H1 (cell line): ENCODE measurements around the gene FFAR2. TPM values are rescaled to one million over a fixed set of nuclear protein-coding genes. Genes with fewer than 3 reads are reported as not detected.

Experiments
- CTCF ChIA-PET: fragments of 300-600 bp; sonication (Branson Sonifier 250); formaldehyde crosslinking; loops from one replicate; lab custom pipeline; 2021; ENCODE audit not compliant: partially characterized antibody; lab: Charles Lee
- POLR2A ChIA-PET: fragments of 300-600 bp; sonication (Branson Sonifier 250); formaldehyde crosslinking; loops from one replicate; lab custom pipeline; 2021; ENCODE audit warnings: inconsistent platforms; ENCODE audit not compliant: partially characterized antibody; lab: Charles Lee
- DNase-seq, 2 experiments: peaks; one replicate each; pipeline versions ENCODE4 v3.0.0 to v3.0.0-alpha.2; 2010 to 2022; ENCODE audit warnings: low spot score in 2 of 2, low read depth in 1 of 2, mixed read lengths in 1 of 2
- FAIRE-seq: peaks from 2 replicates; lab custom pipeline; 2011; peaks lifted over from hg19 to GRCh38; lab: Jason Lieb, UNC
- H2AFZ ChIP-seq: 2 replicates; pipeline ENCODE4 v1.8.1; 2012; ENCODE audit warnings: low read length, inconsistent platforms
- H2AK5ac ChIP-seq: 2 replicates; pipeline ENCODE4 v1.6.1; 2013; ENCODE audit warnings: low read depth, low read length
- H2BK120ac ChIP-seq: replicated peaks from 2 replicates; pipeline ENCODE3; 2013; ENCODE audit warnings: low read depth, low read length, inconsistent platforms
- H2BK12ac ChIP-seq: 2 replicates; pipeline ENCODE4 v1.6.1; 2013; ENCODE audit warnings: low read depth, low read length
- H2BK15ac ChIP-seq: 2 replicates; pipeline ENCODE4 v1.6.1; 2013; ENCODE audit warnings: low read length
- H2BK20ac ChIP-seq: 2 replicates; pipeline ENCODE4 v1.6.1; 2013; ENCODE audit warnings: low read length
- H2BK5ac ChIP-seq: 2 replicates; pipeline ENCODE4 v1.6.1; 2013; ENCODE audit warnings: low read depth, low read length
- H3K14ac ChIP-seq: 2 replicates; pipeline ENCODE4 v1.6.1; 2013; ENCODE audit warnings: inconsistent platforms; ENCODE audit not compliant: insufficient read length
- H3K18ac ChIP-seq: 2 replicates; pipeline ENCODE4 v1.6.1; 2013; ENCODE audit warnings: low read length; ENCODE audit errors: extremely low read depth
- H3K23ac ChIP-seq: 2 replicates; pipeline ENCODE4 v1.6.1; 2013; ENCODE audit warnings: inconsistent platforms; ENCODE audit not compliant: insufficient read length
- H3K23me2 ChIP-seq: 2 replicates; pipeline ENCODE4 v1.6.1; 2013; ENCODE audit warnings: low read depth, low read length
- H3K27ac ChIP-seq: 2 replicates; pipeline ENCODE4 v1.6.1; 2011; ENCODE audit warnings: low read depth, low read length, inconsistent platforms
- H3K27me3 ChIP-seq, 4 experiments: replicated peaks in 1 of 4; 1 replicate in 1 of 4; 2 replicates in 3 of 4; pipeline versions ENCODE4 v1.6.1 to v1.8.1; 2011 to 2013; ENCODE audit warnings: low read length in 3 of 4, mild to moderate bottlenecking in 3 of 4, inconsistent platforms in 2 of 4, mixed read lengths in 2 of 4, moderate library complexity in 1 of 4; ENCODE audit not compliant: control insufficient read depth in 3 of 4, insufficient read depth in 3 of 4; ENCODE audit errors: extremely low read depth in 1 of 4
- H3K36me3 ChIP-seq, 4 experiments: 2 replicates each; pipeline versions ENCODE4 v1.6.1 to v1.8.1; 2011 to 2013; ENCODE audit warnings: mild to moderate bottlenecking in 4 of 4, low read length in 3 of 4, moderate library complexity in 2 of 4, control low read depth in 1 of 4, inconsistent platforms in 1 of 4; ENCODE audit not compliant: insufficient read depth in 4 of 4, control insufficient read depth in 2 of 4
- H3K4ac ChIP-seq: replicated peaks from 2 replicates; pipeline ENCODE3; 2013; ENCODE audit warnings: low read length, low read depth, mixed read lengths, inconsistent platforms; ENCODE audit not compliant: insufficient read length
- H3K4me1 ChIP-seq, 4 experiments: replicated peaks in 1 of 4; 1 replicate in 1 of 4; 2 replicates in 3 of 4; pipeline versions ENCODE4 v1.6.1 to v1.8.1; 2011 to 2013; ENCODE audit warnings: low read length in 3 of 4, inconsistent platforms in 2 of 4, mixed read lengths in 1 of 4; ENCODE audit not compliant: insufficient read depth in 4 of 4, control insufficient read depth in 3 of 4
- H3K4me2 ChIP-seq, 2 experiments: 2 replicates each; pipeline versions ENCODE4 v1.6.1 to v1.8.1; 2011 to 2013; ENCODE audit warnings: low read depth in 2 of 2, low read length in 2 of 2, control low read depth in 1 of 2, inconsistent platforms in 1 of 2, mild to moderate bottlenecking in 1 of 2; ENCODE audit not compliant: insufficient read depth in 1 of 2
- H3K4me3 ChIP-seq, 4 experiments: fragments of 200-600, 300-600 bp in 1 of 4; sonication (generic), shearing (Covaris generic), sonication (Bioruptor Twin) in 1 of 4; 2 replicates each; pipeline versions ENCODE4 v1.5.1 to v1.8.1; 2011 to 2016; ENCODE audit warnings: low read length in 4 of 4, low read depth in 3 of 4, control low read depth in 2 of 4, inconsistent platforms in 2 of 4, mild to moderate bottlenecking in 2 of 4, mixed read lengths in 1 of 4, moderate library complexity in 1 of 4; ENCODE audit not compliant: insufficient read depth in 2 of 4; ENCODE audit errors: extremely low read depth in 1 of 4
- H3K56ac ChIP-seq: replicated peaks from 2 replicates; pipeline ENCODE3; 2013; ENCODE audit warnings: low read depth, mild to moderate bottlenecking, mixed read lengths, low read length, inconsistent platforms; ENCODE audit not compliant: insufficient read length
- H3K79me1 ChIP-seq: 2 replicates; pipeline ENCODE4 v1.6.1; 2013; ENCODE audit warnings: low read depth, low read length, control low read depth
- H3K79me2 ChIP-seq, 2 experiments: 2 replicates each; pipeline versions ENCODE4 v1.6.1 to v1.8.1; 2012 to 2013; ENCODE audit warnings: low read length in 2 of 2, mild to moderate bottlenecking in 2 of 2, inconsistent platforms in 1 of 2; ENCODE audit not compliant: insufficient read depth in 2 of 2, control insufficient read depth in 1 of 2
- H3K9ac ChIP-seq, 4 experiments: replicated peaks in 1 of 4; 1 replicate in 1 of 4; 2 replicates in 3 of 4; pipeline versions ENCODE4 v1.6.1 to v1.8.1; 2011 to 2013; ENCODE audit warnings: low read depth in 3 of 4, low read length in 3 of 4, control low read depth in 2 of 4, mild to moderate bottlenecking in 2 of 4, moderate library complexity in 2 of 4, inconsistent platforms in 1 of 4; ENCODE audit errors: extremely low read depth in 1 of 4
- H3K9me3 ChIP-seq, 2 experiments: 2 replicates each; pipeline versions ENCODE4 v1.6.1 to v1.8.1; 2012 to 2013; ENCODE audit warnings: mild to moderate bottlenecking in 2 of 2, moderate library complexity in 2 of 2, control low read depth in 1 of 2, inconsistent platforms in 1 of 2, low read depth in 1 of 2, low read length in 1 of 2, mixed read lengths in 1 of 2; ENCODE audit not compliant: insufficient read depth in 2 of 2
- H4K20me1 ChIP-seq, 2 experiments: replicated peaks in 1 of 2; 2 replicates each; pipeline versions ENCODE3 to v1.8.1; 2011 to 2013; ENCODE audit warnings: inconsistent platforms in 2 of 2, low read length in 2 of 2, mild to moderate bottlenecking in 1 of 2; ENCODE audit not compliant: insufficient read depth in 2 of 2, control insufficient read depth in 1 of 2
- H4K5ac ChIP-seq: 2 replicates; pipeline ENCODE4 v1.6.1; 2013; ENCODE audit warnings: low read length, low read depth, mixed read lengths, inconsistent platforms; ENCODE audit not compliant: insufficient read length
- H4K8ac ChIP-seq: 2 replicates; pipeline ENCODE4 v1.8.0; 2013; ENCODE audit warnings: mild to moderate bottlenecking, moderate library complexity, low read length, inconsistent platforms; ENCODE audit not compliant: insufficient read depth; ENCODE audit errors: extremely low read depth
- H4K91ac ChIP-seq: replicated peaks from 2 replicates; pipeline ENCODE3; 2013; ENCODE audit warnings: low read length, mixed read lengths, inconsistent platforms; ENCODE audit not compliant: insufficient read length
- BACH1 ChIP-seq: IDR thresholded peaks from 2 replicates; pipeline ENCODE4 v1.6.1; 2012; ENCODE audit warnings: low read length, improper control_type of control experiment
- CBX5 ChIP-seq: fragments of 300-800, 300-1000 bp; sonication (generic); IDR thresholded peaks from 2 replicates; pipeline ENCODE4 v1.7.1; 2016; ENCODE audit warnings: antibody characterized with exemption, low read length, low read depth
- CEBPB ChIP-seq: IDR thresholded peaks from 2 replicates; pipeline ENCODE4 v1.6.1; 2012; ENCODE audit warnings: low read depth, low read length
- JUN ChIP-seq: IDR thresholded peaks from 2 replicates; pipeline ENCODE4 v1.6.1; 2011; ENCODE audit warnings: low read depth, mild to moderate bottlenecking, improper control_type of control experiment, low read length
- SRF ChIP-seq: IDR thresholded peaks from 2 replicates; pipeline ENCODE4 v1.6.1; 2011; ENCODE audit warnings: mild to moderate bottlenecking, low read depth, low read length, moderate library complexity
- TEAD4 ChIP-seq: IDR thresholded peaks from 2 replicates; pipeline ENCODE4 v1.6.1; 2012; ENCODE audit warnings: low read depth, low read length, inconsistent platforms, mixed read lengths
- WGBS, 2 experiments: shearing (Covaris generic) in 1 of 2; methylation state at CpG; one replicate each; pipeline versions ENCODE4 v1.1.6 to v1.1.7; 2013 to 2015; ENCODE audit warnings: low lambda C conversion rate in 2 of 2, mixed read lengths in 2 of 2, inconsistent platforms in 1 of 2, low coverage in 1 of 2, missing lambda C conversion rate in 1 of 2; ENCODE audit not compliant: insufficient replicate concordance in 2 of 2, insufficient coverage in 1 of 2, insufficient read length in 1 of 2; ENCODE audit errors: extremely low coverage in 1 of 2, missing lambda C conversion rate in 1 of 2; 5-methylcytosine and 5-hydroxymethylcytosine counted together
- polyA plus RNA-seq, 7 experiments: library from polyadenylated mRNA; depleted of rRNA in 3 of 7; stranded (reverse) in 5 of 7; unstranded in 2 of 7; fragments of >200 nt in 5 of 7; fragments of 200-250 nt in 2 of 7; gene quantifications; 1 replicate in 5 of 7; 2 replicates in 1 of 7; 4 replicates in 1 of 7; pipeline versions ENCODE4 v1.2.1 to v1.2.3, GENCODE V29; 2011 to 2013; ENCODE audit warnings: missing spikeins in 2 of 7, mixed read lengths in 2 of 7
- total RNA-seq: library from RNA; stranded (reverse); fragmentation: NEBNext Ultra II Directional; extraction: Animal tissue kit (Norgen Biotek cat#: 25700); gene quantifications from 2 replicates; pipeline ENCODE4 v1.2.1, GENCODE V29; 2021
- TF ChIP-seq, protein P1 (sequence below): IDR thresholded peaks from 2 replicates; pipeline ENCODE4 v1.6.1; 2012; ENCODE audit warnings: low read length, inconsistent platforms

Gene FFAR2
- total and polyA plus RNA-seq, 2 of the 8 experiments (the other 6 are each of a cell fraction or from before 2014, with no cell fraction given) = not detected

DNA sequence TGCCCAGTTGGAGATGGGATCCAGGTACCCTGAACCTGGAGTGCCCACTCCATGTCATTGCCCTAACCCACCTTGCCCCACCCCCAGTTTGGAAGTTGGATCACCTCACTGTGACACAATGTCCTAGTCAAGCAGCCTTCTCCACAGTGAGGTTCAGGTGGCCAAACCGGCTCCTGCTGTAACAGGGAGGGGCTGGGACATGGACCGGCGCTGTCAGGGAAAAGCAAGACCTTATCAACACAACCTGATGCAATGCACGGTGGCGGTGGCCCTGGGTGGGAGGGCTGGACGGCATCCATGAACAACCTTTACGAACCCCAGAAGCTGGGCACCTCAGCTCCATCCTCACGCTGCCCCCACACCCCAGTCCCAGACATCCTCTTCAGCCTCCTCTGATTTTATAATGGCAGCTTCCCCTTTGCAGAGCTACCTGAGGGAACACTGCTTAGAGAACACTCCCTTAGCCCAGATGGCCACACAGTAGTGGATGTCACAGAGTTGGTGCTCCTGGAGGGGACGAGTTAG is 43.8 kb downstream of the FFAR2 start:
- no peak overlapping the region for H2AK5ac ChIP-seq
- H3K9ac ChIP-seq = no peak overlapping the region
- no peaks in the 10 kb centered on the region for H3K36me3 ChIP-seq
- no peak overlapping the region for H2BK120ac ChIP-seq
- H4K91ac ChIP-seq = no peak overlapping the region
- no peak overlapping the region for H4K5ac ChIP-seq
- no peaks in the 10 kb centered on the region for H3K79me2 ChIP-seq
- H2BK15ac ChIP-seq = no peak overlapping the region
- H3K18ac ChIP-seq = no peak overlapping the region
- TF ChIP-seq JUN (no peak), BACH1 (no peak), CBX5 (no peak), SRF (no peak), CEBPB (no peak), TEAD4 (no peak)
- TF ChIP-seq, protein P1, sequence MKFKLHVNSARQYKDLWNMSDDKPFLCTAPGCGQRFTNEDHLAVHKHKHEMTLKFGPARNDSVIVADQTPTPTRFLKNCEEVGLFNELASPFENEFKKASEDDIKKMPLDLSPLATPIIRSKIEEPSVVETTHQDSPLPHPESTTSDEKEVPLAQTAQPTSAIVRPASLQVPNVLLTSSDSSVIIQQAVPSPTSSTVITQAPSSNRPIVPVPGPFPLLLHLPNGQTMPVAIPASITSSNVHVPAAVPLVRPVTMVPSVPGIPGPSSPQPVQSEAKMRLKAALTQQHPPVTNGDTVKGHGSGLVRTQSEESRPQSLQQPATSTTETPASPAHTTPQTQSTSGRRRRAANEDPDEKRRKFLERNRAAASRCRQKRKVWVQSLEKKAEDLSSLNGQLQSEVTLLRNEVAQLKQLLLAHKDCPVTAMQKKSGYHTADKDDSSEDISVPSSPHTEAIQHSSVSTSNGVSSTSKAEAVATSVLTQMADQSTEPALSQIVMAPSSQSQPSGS = no peak
- H3K4ac ChIP-seq = no peak overlapping the region
- WGBS, 2 experiments = 89% methylated on average over 8 of the region's 9 CpGs; no CpG with 5 or more reads in 1 of the 2 experiments
- DNase-seq = no peak
- H2AFZ ChIP-seq = no peak overlapping the region
- POLR2A ChIA-PET = interaction anchor here (0.6 to 3.8 kb wide), 5 partner anchors 9 to 18 kb away, joined by 3 to 20 read pairs (median 13); no protein-coding TSS in a partner anchor
- no peak overlapping the region for H3K23ac ChIP-seq
- H3K79me1 ChIP-seq = no peaks in the 10 kb centered on the region; the same call in 1 of the 2 replicates
- H2BK20ac ChIP-seq = no peak overlapping the region
- H3K27me3 ChIP-seq = no peaks in the 10 kb centered on the region; a peak in 2 of 7 replicates
- FAIRE-seq = no peak
- peaks cover 0 to 5% (median 3%) of the 10 kb centered on the region in 4 experiments; a peak in 3 of 7 replicates for H3K4me1 ChIP-seq
- CTCF ChIA-PET = interaction anchor here (0.8 to 3.0 kb wide), 11 partner anchors 9 to 141 kb away, joined by 3 to 21 read pairs (median 4); partner anchors contain the start of gene FFAR3
- H4K20me1 ChIP-seq = peaks cover 0 to 3% of the 10 kb centered on the region in 2 experiments
- H3K9me3 ChIP-seq = no peaks in the 10 kb centered on the region
- no peak overlapping the region for H2BK12ac ChIP-seq
- H3K14ac ChIP-seq = no peak overlapping the region
- no peak overlapping the region for H4K8ac ChIP-seq
- no peak overlapping the region for H3K27ac ChIP-seq
- H3K56ac ChIP-seq = no peak overlapping the region
- H3K4me2 ChIP-seq = no peak overlapping the region
- H3K23me2 ChIP-seq = no peaks in the 10 kb centered on the region; the same call in 1 of the 2 replicates
- no peak overlapping the region for H3K4me3 ChIP-seq
- H2BK5ac ChIP-seq = no peak overlapping the region
